BJ (cell line): ENCODE measurements around the gene RNF20. TPM values are rescaled to one million over a fixed set of nuclear protein-coding genes. Genes with fewer than 3 reads are reported as not detected.

ENCODE experiments used
- CTCF ChIA-PET: fragments of 350-600 bp; formaldehyde crosslinking; extraction: SDS; loops from one replicate; lab custom pipeline; 2021; ENCODE audit warnings: antibody characterized with exemption, inconsistent platforms; lab: Yijun Ruan, JAX
- POLR2A ChIA-PET: fragments of 300-600 bp; sonication (Branson Sonifier 250); formaldehyde crosslinking; extraction: SDS; loops from one replicate; lab custom pipeline; 2021; ENCODE audit warnings: antibody characterized with exemption; lab: Charles Lee
- DNase-seq: peaks from one replicate; pipeline ENCODE4 v3.0.0-alpha.2; 2011; ENCODE audit warnings: low read depth
- H3K27me3 ChIP-seq: 2 replicates; pipeline ENCODE4 v1.6.0; 2011; ENCODE audit warnings: low read length; ENCODE audit not compliant: control insufficient read depth, insufficient read depth
- H3K36me3 ChIP-seq: 2 replicates; pipeline ENCODE4 v1.5.1; 2011; ENCODE audit warnings: low read length; ENCODE audit not compliant: control insufficient read depth, insufficient read depth
- H3K4me3 ChIP-seq: 2 replicates; pipeline ENCODE4 v1.5.1; 2011; ENCODE audit warnings: low read depth, mild to moderate bottlenecking, control low read depth, low read length
- polyA plus RNA-seq: library from polyadenylated mRNA; depleted of rRNA; stranded (reverse); fragments of >200 nt; gene quantifications from 2 replicates; pipeline ENCODE4 v1.2.3, GENCODE V29; 2011
- TF ChIP-seq, protein P1 (sequence below): IDR thresholded peaks from 2 replicates; pipeline ENCODE4 v1.5.1; 2011; ENCODE audit warnings: low read depth, mild to moderate bottlenecking, control low read depth, inconsistent platforms, low read length, moderate library complexity; ENCODE audit not compliant: insufficient read depth

The RNF20 gene
- polyA plus RNA-seq, 1 experiment, result 18.0 TPM

DNA sequence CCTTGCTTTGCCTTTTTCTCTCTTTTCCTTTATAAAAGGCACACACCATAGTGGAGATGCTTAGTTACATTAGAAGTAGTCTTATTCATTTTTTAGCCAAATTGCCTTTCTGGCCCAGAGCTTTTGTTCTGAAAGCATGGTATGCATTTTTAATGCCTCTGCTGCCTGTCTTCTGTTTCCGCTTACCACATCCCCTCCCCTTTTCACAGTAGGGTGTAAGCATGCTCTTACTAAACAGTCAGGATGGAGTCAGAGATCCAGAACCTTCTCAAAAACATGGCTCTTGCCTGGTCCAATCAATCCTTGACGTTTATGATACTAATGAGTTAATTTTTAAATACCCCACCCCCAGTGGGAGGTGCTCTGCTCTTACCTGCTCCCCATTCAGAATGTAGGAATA lies 38.7 kb downstream of the RNF20 start:
- Histone ChIP-seq H3K27me3 (no peaks in the 10 kb centered on the region), H3K4me3 (no peak overlapping the region), H3K36me3 (no peaks in the 10 kb centered on the region)
- ChIA-PET POLR2A (no interaction called here), CTCF (interaction anchor here (0.9 to 1.5 kb wide), 3 partner anchors 9 to 162 kb away, joined by 3 to 4 read pairs (median 3); no protein-coding TSS in a partner anchor)
- no peak for DNase-seq
- TF ChIP-seq, protein P1, sequence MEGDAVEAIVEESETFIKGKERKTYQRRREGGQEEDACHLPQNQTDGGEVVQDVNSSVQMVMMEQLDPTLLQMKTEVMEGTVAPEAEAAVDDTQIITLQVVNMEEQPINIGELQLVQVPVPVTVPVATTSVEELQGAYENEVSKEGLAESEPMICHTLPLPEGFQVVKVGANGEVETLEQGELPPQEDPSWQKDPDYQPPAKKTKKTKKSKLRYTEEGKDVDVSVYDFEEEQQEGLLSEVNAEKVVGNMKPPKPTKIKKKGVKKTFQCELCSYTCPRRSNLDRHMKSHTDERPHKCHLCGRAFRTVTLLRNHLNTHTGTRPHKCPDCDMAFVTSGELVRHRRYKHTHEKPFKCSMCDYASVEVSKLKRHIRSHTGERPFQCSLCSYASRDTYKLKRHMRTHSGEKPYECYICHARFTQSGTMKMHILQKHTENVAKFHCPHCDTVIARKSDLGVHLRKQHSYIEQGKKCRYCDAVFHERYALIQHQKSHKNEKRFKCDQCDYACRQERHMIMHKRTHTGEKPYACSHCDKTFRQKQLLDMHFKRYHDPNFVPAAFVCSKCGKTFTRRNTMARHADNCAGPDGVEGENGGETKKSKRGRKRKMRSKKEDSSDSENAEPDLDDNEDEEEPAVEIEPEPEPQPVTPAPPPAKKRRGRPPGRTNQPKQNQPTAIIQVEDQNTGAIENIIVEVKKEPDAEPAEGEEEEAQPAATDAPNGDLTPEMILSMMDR, result no peak

DNA sequence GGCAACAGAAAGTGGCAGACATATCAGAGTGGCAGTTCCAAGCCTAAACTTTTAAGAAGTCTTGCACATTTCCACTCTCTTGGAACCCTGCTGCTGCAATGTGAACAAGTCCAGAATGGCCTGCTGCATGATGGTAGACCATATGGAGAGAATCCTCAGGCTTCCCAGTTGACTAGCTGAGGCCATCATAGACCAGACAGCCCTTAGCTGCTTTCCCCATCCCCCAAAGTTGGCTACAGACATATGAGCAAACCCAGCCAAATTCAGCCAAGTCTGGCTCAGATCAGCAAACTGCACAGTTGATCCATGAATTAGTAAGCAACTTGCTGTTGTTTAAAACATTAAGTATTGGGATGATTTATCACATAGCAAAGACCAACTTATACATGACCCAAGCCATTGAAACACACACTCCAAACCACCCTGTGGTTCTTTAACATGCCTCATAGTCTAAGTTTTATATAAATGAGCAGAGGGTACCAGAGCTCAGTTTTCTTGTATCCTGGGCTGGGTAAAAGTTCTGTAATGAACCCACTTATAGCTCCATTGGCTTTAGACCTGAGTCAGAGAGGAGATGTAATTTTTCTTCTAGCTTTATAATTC lies 41.2 kb downstream of the RNF20 start:
- ChIA-PET CTCF (interaction anchor here (1.7 to 2.0 kb wide), 2 partner anchors 116 to 126 kb away, joined by 4 to 8 read pairs; no protein-coding TSS in a partner anchor), POLR2A (no interaction called here)
- TF ChIP-seq, protein P1, result no peak
- Histone ChIP-seq H3K36me3 (no peaks in the 10 kb centered on the region), H3K27me3 (no peaks in the 10 kb centered on the region), H3K4me3 (no peak overlapping the region)
- no peak for DNase-seq

GRCh38 chr9:101578378-101578777 lies 44.7 kb downstream of the RNF20 start:
- no peaks in the 10 kb centered on the region for H3K36me3 ChIP-seq
- TF ChIP-seq, protein P1, result no peak
- H3K4me3 ChIP-seq, result no peak overlapping the region
- no peaks in the 10 kb centered on the region for H3K27me3 ChIP-seq
- ChIA-PET CTCF (interaction anchor here (0.7 kb wide), 1 partner anchor 96 kb away, joined by 3 read pairs; no protein-coding TSS in a partner anchor), POLR2A (no interaction called here)
- DNase-seq, result no peak

DNA sequence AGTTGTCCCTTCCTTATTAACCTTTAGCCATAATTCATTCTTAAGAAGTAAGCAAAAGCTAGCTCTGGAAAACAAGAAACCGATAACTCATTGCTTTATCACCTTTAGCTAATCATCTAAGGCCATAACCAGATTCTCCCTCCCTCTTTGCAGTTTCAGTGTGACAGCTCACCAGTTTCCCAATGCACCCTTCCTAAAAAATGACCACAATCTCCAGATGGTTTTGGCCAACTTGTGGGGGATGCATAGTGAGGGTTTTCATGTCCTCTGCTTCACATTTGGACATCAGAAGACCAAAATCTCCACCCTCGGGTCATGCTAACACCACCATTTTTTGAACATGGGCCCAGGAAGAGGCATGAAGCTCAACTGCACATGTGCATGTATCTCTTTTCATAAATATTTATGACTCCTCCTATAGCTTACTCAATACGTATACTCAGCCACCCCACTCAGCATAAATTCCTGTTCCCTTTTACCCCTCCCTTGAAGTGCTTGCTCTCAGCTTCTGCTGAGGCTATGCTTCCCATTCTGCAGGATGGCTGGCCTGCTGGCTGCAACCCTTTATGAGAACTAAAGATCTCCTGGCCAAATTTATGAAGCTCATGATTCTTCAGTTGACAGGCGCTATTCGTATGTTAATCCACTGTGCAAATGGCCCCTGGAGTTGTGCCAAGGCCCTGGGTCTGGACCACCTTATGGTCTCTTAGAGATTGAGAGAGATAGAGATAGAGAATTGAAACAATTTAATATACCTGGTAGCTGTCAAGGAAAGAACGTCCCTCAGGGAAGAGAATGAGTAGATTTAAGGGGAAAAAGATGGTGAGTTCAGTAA lies 46.3 kb downstream of the RNF20 start:
- TF ChIP-seq, protein P1, result no peak
- DNase-seq, result no peak
- no peaks in the 10 kb centered on the region for H3K36me3 ChIP-seq
- CTCF ChIA-PET, result interaction anchor here (0.8 to 1.4 kb wide), 2 partner anchors 13 to 121 kb away, joined by 3 read pairs; no protein-coding TSS in a partner anchor
- no peak overlapping the region for H3K4me3 ChIP-seq
- POLR2A ChIA-PET, result no interaction called here
- H3K27me3 ChIP-seq, result no peaks in the 10 kb centered on the region

DNA sequence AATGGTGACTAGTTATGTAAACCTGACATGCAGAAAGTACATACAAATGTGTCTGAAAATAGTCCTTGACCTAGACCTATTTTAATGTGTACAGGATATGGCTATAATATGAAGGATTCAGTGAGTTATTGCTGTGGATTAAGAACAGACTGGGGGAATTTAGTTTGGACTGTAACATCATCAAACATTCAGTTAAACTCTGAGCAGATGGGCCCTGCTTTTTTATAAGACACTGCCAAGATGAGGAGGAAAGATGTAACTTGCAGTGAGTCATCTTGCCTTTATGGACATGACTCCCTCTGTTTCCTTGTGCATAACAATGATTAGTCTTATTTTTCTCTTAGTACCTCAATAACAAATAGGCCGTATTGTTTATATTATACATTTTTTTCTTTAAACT lies 48.9 kb downstream of the RNF20 start:
- TF ChIP-seq, protein P1, result no peak
- Histone ChIP-seq H3K4me3 (no peak overlapping the region), H3K36me3 (no peaks in the 10 kb centered on the region), H3K27me3 (no peaks in the 10 kb centered on the region)
- ChIA-PET POLR2A (no interaction called here), CTCF (no interaction called here)
- DNase-seq, result peak; percentile 89
